Activated CD4-positive, alpha-beta T cell treated with anti-CD3 and anti-CD28 coated beads, Interleukin-2, amount 10 ng/mL, durations not matched to agents 7 days and 5 days (primary cell): ENCODE data around the gene MRAP2. TPM values are rescaled to one million over a fixed set of nuclear protein-coding genes. Genes with fewer than 3 reads are reported as not detected.

Experiments
- CTCF ChIA-PET: fragments of 350-600 bp; sonication (Branson Sonifier 250); formaldehyde crosslinking; loops from one replicate; lab custom pipeline; 2021; ENCODE audit warnings: antibody characterized with exemption; lab: Charles Lee
- POLR2A ChIA-PET: fragments of 350-600 bp; sonication (Branson Sonifier 250); formaldehyde crosslinking; loops from one replicate; lab custom pipeline; 2021; ENCODE audit warnings: antibody characterized with exemption; lab: Charles Lee
- DNase-seq: peaks from one replicate; pipeline ENCODE4 v3.0.0-alpha.2; 2020
- H3K27ac Mint-ChIP-seq: one replicate; pipeline ENCODE4 v1.8.0; 2021; ENCODE audit warnings: mild to moderate bottlenecking, moderate library complexity, mixed read lengths
- H3K27me3 Mint-ChIP-seq: one replicate; pipeline ENCODE4 v1.8.0; 2021; ENCODE audit warnings: mixed read lengths
- H3K36me3 Mint-ChIP-seq: one replicate; pipeline ENCODE4 v1.8.0; 2021; ENCODE audit warnings: low read depth, mixed read lengths
- H3K4me1 Mint-ChIP-seq: one replicate; pipeline ENCODE4 v1.8.0; 2021; ENCODE audit warnings: mixed read lengths
- H3K4me3 Mint-ChIP-seq: one replicate; pipeline ENCODE4 v1.8.0; 2021; ENCODE audit warnings: mild to moderate bottlenecking, moderate library complexity, mixed read lengths
- H3K9me3 Mint-ChIP-seq: one replicate; pipeline ENCODE4 v1.8.0; 2021; ENCODE audit warnings: mixed read lengths
- total RNA-seq, 2 experiments: library from RNA; stranded (reverse); gene quantifications; one replicate each; pipeline ENCODE4 v1.2.3, GENCODE V29; 2021

Gene MRAP2
- total RNA-seq, 2 experiments from 2014 or later = not detected

DNA sequence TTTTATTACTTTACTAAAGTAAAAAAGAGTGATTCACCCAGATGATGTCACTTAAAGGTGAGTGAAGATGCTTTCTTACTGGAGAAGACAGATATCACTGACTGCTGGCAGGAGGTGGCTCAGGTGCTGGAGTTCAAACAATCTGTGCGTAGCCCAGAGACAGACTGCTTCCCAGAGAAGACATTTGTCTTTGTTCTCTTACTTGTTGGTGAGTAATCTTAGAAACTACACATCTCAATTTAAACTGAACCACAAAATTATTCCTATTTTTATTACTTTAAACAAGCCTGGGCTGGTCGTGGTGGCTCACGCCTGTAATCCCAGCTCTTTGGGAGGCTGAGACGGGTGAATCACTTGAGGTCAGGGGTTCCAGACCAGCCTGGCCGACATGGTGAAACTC is 101.7 kb downstream of the MRAP2 start:
- no peaks in the 10 kb centered on the region for H3K4me1 Mint-ChIP-seq
- no peaks in the 10 kb centered on the region for H3K27me3 Mint-ChIP-seq
- H3K27ac Mint-ChIP-seq = no peak overlapping the region
- H3K4me3 Mint-ChIP-seq = no peak overlapping the region
- peaks cover 24% of the 10 kb centered on the region for H3K36me3 Mint-ChIP-seq
- peaks cover 6% of the 10 kb centered on the region for H3K9me3 Mint-ChIP-seq
- POLR2A ChIA-PET = no interaction called here
- CTCF ChIA-PET = no interaction called here
- DNase-seq = no peak

DNA sequence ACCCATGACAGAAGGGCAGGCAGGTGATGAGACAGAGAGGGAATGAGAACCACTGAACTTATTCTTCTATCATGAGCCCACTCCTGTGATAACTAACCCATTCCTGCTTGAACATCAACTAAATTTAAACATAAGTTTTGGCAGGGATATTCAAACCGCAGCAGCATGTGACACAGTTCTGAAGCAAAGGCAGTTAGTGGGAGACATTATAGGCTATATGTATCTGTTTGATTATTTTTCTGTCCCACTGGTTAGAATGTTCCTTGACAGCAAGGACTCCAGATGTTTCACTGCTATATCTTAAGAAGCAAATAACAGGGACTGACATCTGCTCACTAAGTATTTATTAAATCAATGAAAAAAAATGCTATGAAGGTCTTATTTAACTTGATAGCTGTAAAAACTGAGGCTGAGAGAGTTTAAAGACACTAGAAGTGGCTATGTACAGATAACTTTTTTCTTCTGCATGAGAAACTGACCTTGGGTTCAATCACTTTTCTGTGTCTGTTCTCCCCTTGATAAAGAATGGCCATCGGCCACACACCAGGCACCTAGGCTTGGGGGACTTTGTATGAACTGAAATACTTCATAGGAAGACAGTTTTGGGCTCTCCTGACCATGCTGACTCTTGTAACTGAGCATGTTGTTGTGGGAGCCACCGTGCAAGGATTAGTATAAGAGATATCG is 102.9 kb downstream of the MRAP2 start:
- Mint-ChIP-seq H3K4me3 (no peak overlapping the region), H3K4me1 (no peaks in the 10 kb centered on the region), H3K27ac (no peak overlapping the region), H3K27me3 (no peaks in the 10 kb centered on the region), H3K36me3 (peaks cover 28% of the 10 kb centered on the region), H3K9me3 (peaks cover 6% of the 10 kb centered on the region)
- ChIA-PET CTCF (no interaction called here), POLR2A (no interaction called here)
- DNase-seq = no peak

DNA sequence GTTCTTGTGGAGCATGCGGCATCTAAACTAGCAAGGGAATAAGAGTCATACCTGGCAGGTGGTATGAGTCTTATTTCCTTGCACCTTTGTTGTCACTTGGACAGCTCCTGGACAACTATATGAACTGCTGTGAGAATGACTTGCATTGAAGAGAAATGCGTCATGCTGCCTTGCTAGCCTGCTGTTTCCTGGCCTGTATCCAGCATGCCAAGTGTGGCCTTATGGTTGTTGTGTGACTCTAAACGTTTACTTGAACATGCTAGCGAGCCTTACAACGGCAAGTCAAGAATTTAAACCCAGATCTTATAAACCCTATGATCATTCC is 103.4 kb downstream of the MRAP2 start:
- peaks cover 6% of the 10 kb centered on the region for H3K9me3 Mint-ChIP-seq
- no peaks in the 10 kb centered on the region for H3K27me3 Mint-ChIP-seq
- H3K27ac Mint-ChIP-seq = no peak overlapping the region
- ChIA-PET CTCF (no interaction called here), POLR2A (no interaction called here)
- no peaks in the 10 kb centered on the region for H3K4me1 Mint-ChIP-seq
- DNase-seq = no peak
- no peak overlapping the region for H3K4me3 Mint-ChIP-seq
- peaks cover 28% of the 10 kb centered on the region for H3K36me3 Mint-ChIP-seq

DNA sequence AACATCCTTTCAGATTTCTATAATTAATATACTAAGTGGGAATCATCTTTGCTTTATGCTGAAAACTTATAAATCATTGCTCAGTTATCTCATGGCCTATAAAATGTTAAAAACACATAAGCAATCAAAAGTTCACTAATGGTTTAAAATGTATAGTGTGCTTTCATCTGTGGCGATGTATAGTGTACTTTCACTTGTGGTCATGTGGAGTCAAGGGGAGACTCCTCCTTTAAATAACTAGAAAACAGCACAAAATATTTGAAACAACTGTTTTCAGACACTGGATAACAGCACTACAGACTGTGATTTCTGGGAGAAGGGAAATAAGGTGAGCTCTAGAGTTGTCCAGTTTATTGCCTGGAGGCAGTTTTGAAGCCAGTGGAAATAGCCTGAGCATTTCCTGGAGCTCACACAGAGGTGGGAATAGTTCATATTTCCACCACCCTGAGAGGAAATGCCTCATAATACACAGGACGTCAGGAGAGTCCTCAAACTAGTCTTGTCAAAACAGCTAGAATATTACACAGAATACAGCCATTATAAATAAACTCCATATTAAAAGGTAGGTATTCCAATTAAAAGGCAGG is 104.5 kb downstream of the MRAP2 start:
- Mint-ChIP-seq H3K9me3 (no peaks in the 10 kb centered on the region), H3K27ac (no peak overlapping the region), H3K36me3 (peaks cover 24% of the 10 kb centered on the region), H3K27me3 (no peaks in the 10 kb centered on the region), H3K4me3 (no peak overlapping the region), H3K4me1 (no peaks in the 10 kb centered on the region)
- CTCF ChIA-PET = no interaction called here
- no peak for DNase-seq
- POLR2A ChIA-PET = no interaction called here

- ChIA-PET CTCF (no interaction called here), POLR2A (no interaction called here)
- H3K27ac Mint-ChIP-seq = no peak overlapping the region
- H3K36me3 Mint-ChIP-seq = peaks cover 15% of the 10 kb centered on the region
- no peaks in the 10 kb centered on the region for H3K4me1 Mint-ChIP-seq
- DNase-seq = no peak
- no peaks in the 10 kb centered on the region for H3K27me3 Mint-ChIP-seq
- H3K4me3 Mint-ChIP-seq = no peak overlapping the region
- H3K9me3 Mint-ChIP-seq = no peaks in the 10 kb centered on the region
These were observed 105.7 kb downstream of the MRAP2 start for GRCh38 chr6:84139311-84139710.

Other genes starting within 250 kb of the MRAP2 start
- gene RIPPLY2, start 180.4 kb upstream of the MRAP2 start, total RNA-seq = not detected
- gene CYB5R4, start 174.1 kb upstream of the MRAP2 start, total RNA-seq = 10 to 100 TPM; 26.8 to 27.3 TPM
- gene CEP162, start 193.9 kb downstream of the MRAP2 start, total RNA-seq = 10 to 100 TPM; 10.6 to 11.5 TPM